H1 (cell line): ENCODE data around the gene RTN3. TPM values are rescaled to one million over a fixed set of nuclear protein-coding genes. Genes with fewer than 3 reads are reported as not detected.

Experiments used
- CTCF ChIA-PET: fragments of 300-600 bp; sonication (Branson Sonifier 250); formaldehyde crosslinking; loops from one replicate; lab custom pipeline; 2021; ENCODE audit not compliant: partially characterized antibody; lab: Charles Lee
- POLR2A ChIA-PET: fragments of 300-600 bp; sonication (Branson Sonifier 250); formaldehyde crosslinking; loops from one replicate; lab custom pipeline; 2021; ENCODE audit warnings: inconsistent platforms; ENCODE audit not compliant: partially characterized antibody; lab: Charles Lee
- DNase-seq, 2 experiments: peaks; one replicate each; pipeline versions ENCODE4 v3.0.0 to v3.0.0-alpha.2; 2010 to 2022; ENCODE audit warnings: low spot score in 2 of 2, low read depth in 1 of 2, mixed read lengths in 1 of 2
- FAIRE-seq: peaks from 2 replicates; lab custom pipeline; 2011; peaks lifted over from hg19 to GRCh38; lab: Jason Lieb, UNC
- H2AFZ ChIP-seq: 2 replicates; pipeline ENCODE4 v1.8.1; 2012; ENCODE audit warnings: low read length, inconsistent platforms
- H2AK5ac ChIP-seq: 2 replicates; pipeline ENCODE4 v1.6.1; 2013; ENCODE audit warnings: low read depth, low read length
- H2BK120ac ChIP-seq: replicated peaks from 2 replicates; pipeline ENCODE3; 2013; ENCODE audit warnings: low read depth, low read length, inconsistent platforms
- H2BK12ac ChIP-seq: 2 replicates; pipeline ENCODE4 v1.6.1; 2013; ENCODE audit warnings: low read depth, low read length
- H2BK15ac ChIP-seq: 2 replicates; pipeline ENCODE4 v1.6.1; 2013; ENCODE audit warnings: low read length
- H2BK20ac ChIP-seq: 2 replicates; pipeline ENCODE4 v1.6.1; 2013; ENCODE audit warnings: low read length
- H2BK5ac ChIP-seq: 2 replicates; pipeline ENCODE4 v1.6.1; 2013; ENCODE audit warnings: low read depth, low read length
- H3K14ac ChIP-seq: 2 replicates; pipeline ENCODE4 v1.6.1; 2013; ENCODE audit warnings: inconsistent platforms; ENCODE audit not compliant: insufficient read length
- H3K18ac ChIP-seq: 2 replicates; pipeline ENCODE4 v1.6.1; 2013; ENCODE audit warnings: low read length; ENCODE audit errors: extremely low read depth
- H3K23ac ChIP-seq: 2 replicates; pipeline ENCODE4 v1.6.1; 2013; ENCODE audit warnings: inconsistent platforms; ENCODE audit not compliant: insufficient read length
- H3K23me2 ChIP-seq: 2 replicates; pipeline ENCODE4 v1.6.1; 2013; ENCODE audit warnings: low read depth, low read length
- H3K27ac ChIP-seq: 2 replicates; pipeline ENCODE4 v1.6.1; 2011; ENCODE audit warnings: low read depth, low read length, inconsistent platforms
- H3K27me3 ChIP-seq, 4 experiments: replicated peaks in 1 of 4; 1 replicate in 1 of 4; 2 replicates in 3 of 4; pipeline versions ENCODE4 v1.6.1 to v1.8.1; 2011 to 2013; ENCODE audit warnings: low read length in 3 of 4, mild to moderate bottlenecking in 3 of 4, inconsistent platforms in 2 of 4, mixed read lengths in 2 of 4, moderate library complexity in 1 of 4; ENCODE audit not compliant: control insufficient read depth in 3 of 4, insufficient read depth in 3 of 4; ENCODE audit errors: extremely low read depth in 1 of 4
- H3K36me3 ChIP-seq, 4 experiments: 2 replicates each; pipeline versions ENCODE4 v1.6.1 to v1.8.1; 2011 to 2013; ENCODE audit warnings: mild to moderate bottlenecking in 4 of 4, low read length in 3 of 4, moderate library complexity in 2 of 4, control low read depth in 1 of 4, inconsistent platforms in 1 of 4; ENCODE audit not compliant: insufficient read depth in 4 of 4, control insufficient read depth in 2 of 4
- H3K4ac ChIP-seq: replicated peaks from 2 replicates; pipeline ENCODE3; 2013; ENCODE audit warnings: low read length, low read depth, mixed read lengths, inconsistent platforms; ENCODE audit not compliant: insufficient read length
- H3K4me1 ChIP-seq, 4 experiments: replicated peaks in 1 of 4; 1 replicate in 1 of 4; 2 replicates in 3 of 4; pipeline versions ENCODE4 v1.6.1 to v1.8.1; 2011 to 2013; ENCODE audit warnings: low read length in 3 of 4, inconsistent platforms in 2 of 4, mixed read lengths in 1 of 4; ENCODE audit not compliant: insufficient read depth in 4 of 4, control insufficient read depth in 3 of 4
- H3K4me2 ChIP-seq, 2 experiments: 2 replicates each; pipeline versions ENCODE4 v1.6.1 to v1.8.1; 2011 to 2013; ENCODE audit warnings: low read depth in 2 of 2, low read length in 2 of 2, control low read depth in 1 of 2, inconsistent platforms in 1 of 2, mild to moderate bottlenecking in 1 of 2; ENCODE audit not compliant: insufficient read depth in 1 of 2
- H3K4me3 ChIP-seq, 4 experiments: fragments of 200-600, 300-600 bp in 1 of 4; sonication (generic), shearing (Covaris generic), sonication (Bioruptor Twin) in 1 of 4; 2 replicates each; pipeline versions ENCODE4 v1.5.1 to v1.8.1; 2011 to 2016; ENCODE audit warnings: low read length in 4 of 4, low read depth in 3 of 4, control low read depth in 2 of 4, inconsistent platforms in 2 of 4, mild to moderate bottlenecking in 2 of 4, mixed read lengths in 1 of 4, moderate library complexity in 1 of 4; ENCODE audit not compliant: insufficient read depth in 2 of 4; ENCODE audit errors: extremely low read depth in 1 of 4
- H3K56ac ChIP-seq: replicated peaks from 2 replicates; pipeline ENCODE3; 2013; ENCODE audit warnings: low read depth, mild to moderate bottlenecking, mixed read lengths, low read length, inconsistent platforms; ENCODE audit not compliant: insufficient read length
- H3K79me1 ChIP-seq: 2 replicates; pipeline ENCODE4 v1.6.1; 2013; ENCODE audit warnings: low read depth, low read length, control low read depth
- H3K79me2 ChIP-seq, 2 experiments: 2 replicates each; pipeline versions ENCODE4 v1.6.1 to v1.8.1; 2012 to 2013; ENCODE audit warnings: low read length in 2 of 2, mild to moderate bottlenecking in 2 of 2, inconsistent platforms in 1 of 2; ENCODE audit not compliant: insufficient read depth in 2 of 2, control insufficient read depth in 1 of 2
- H3K9ac ChIP-seq, 4 experiments: replicated peaks in 1 of 4; 1 replicate in 1 of 4; 2 replicates in 3 of 4; pipeline versions ENCODE4 v1.6.1 to v1.8.1; 2011 to 2013; ENCODE audit warnings: low read depth in 3 of 4, low read length in 3 of 4, control low read depth in 2 of 4, mild to moderate bottlenecking in 2 of 4, moderate library complexity in 2 of 4, inconsistent platforms in 1 of 4; ENCODE audit errors: extremely low read depth in 1 of 4
- H3K9me3 ChIP-seq, 2 experiments: 2 replicates each; pipeline versions ENCODE4 v1.6.1 to v1.8.1; 2012 to 2013; ENCODE audit warnings: mild to moderate bottlenecking in 2 of 2, moderate library complexity in 2 of 2, control low read depth in 1 of 2, inconsistent platforms in 1 of 2, low read depth in 1 of 2, low read length in 1 of 2, mixed read lengths in 1 of 2; ENCODE audit not compliant: insufficient read depth in 2 of 2
- H4K20me1 ChIP-seq, 2 experiments: replicated peaks in 1 of 2; 2 replicates each; pipeline versions ENCODE3 to v1.8.1; 2011 to 2013; ENCODE audit warnings: inconsistent platforms in 2 of 2, low read length in 2 of 2, mild to moderate bottlenecking in 1 of 2; ENCODE audit not compliant: insufficient read depth in 2 of 2, control insufficient read depth in 1 of 2
- H4K5ac ChIP-seq: 2 replicates; pipeline ENCODE4 v1.6.1; 2013; ENCODE audit warnings: low read length, low read depth, mixed read lengths, inconsistent platforms; ENCODE audit not compliant: insufficient read length
- H4K8ac ChIP-seq: 2 replicates; pipeline ENCODE4 v1.8.0; 2013; ENCODE audit warnings: mild to moderate bottlenecking, moderate library complexity, low read length, inconsistent platforms; ENCODE audit not compliant: insufficient read depth; ENCODE audit errors: extremely low read depth
- H4K91ac ChIP-seq: replicated peaks from 2 replicates; pipeline ENCODE3; 2013; ENCODE audit warnings: low read length, mixed read lengths, inconsistent platforms; ENCODE audit not compliant: insufficient read length
- TCF12 ChIP-seq: IDR thresholded peaks from 2 replicates; pipeline ENCODE4 v1.6.1; 2011; ENCODE audit warnings: low read depth, mild to moderate bottlenecking, low read length
- WGBS, 2 experiments: shearing (Covaris generic) in 1 of 2; methylation state at CpG; one replicate each; pipeline versions ENCODE4 v1.1.6 to v1.1.7; 2013 to 2015; ENCODE audit warnings: low lambda C conversion rate in 2 of 2, mixed read lengths in 2 of 2, inconsistent platforms in 1 of 2, low coverage in 1 of 2, missing lambda C conversion rate in 1 of 2; ENCODE audit not compliant: insufficient replicate concordance in 2 of 2, insufficient coverage in 1 of 2, insufficient read length in 1 of 2; ENCODE audit errors: extremely low coverage in 1 of 2, missing lambda C conversion rate in 1 of 2; 5-methylcytosine and 5-hydroxymethylcytosine counted together
- polyA plus RNA-seq, 7 experiments: library from polyadenylated mRNA; depleted of rRNA in 3 of 7; stranded (reverse) in 5 of 7; unstranded in 2 of 7; fragments of >200 nt in 5 of 7; fragments of 200-250 nt in 2 of 7; gene quantifications; 1 replicate in 5 of 7; 2 replicates in 1 of 7; 4 replicates in 1 of 7; pipeline versions ENCODE4 v1.2.1 to v1.2.3, GENCODE V29; 2011 to 2013; ENCODE audit warnings: missing spikeins in 2 of 7, mixed read lengths in 2 of 7
- total RNA-seq: library from RNA; stranded (reverse); fragmentation: NEBNext Ultra II Directional; extraction: Animal tissue kit (Norgen Biotek cat#: 25700); gene quantifications from 2 replicates; pipeline ENCODE4 v1.2.1, GENCODE V29; 2021

The RTN3 gene
- total and polyA plus RNA-seq, 2 of the 8 experiments (the other 6 are each of a cell fraction or from before 2014, with no cell fraction given): 160 to 203 TPM

- no peak overlapping the region for H3K4me3 ChIP-seq
- H4K8ac ChIP-seq: no peak overlapping the region
- H2AK5ac ChIP-seq: no peak overlapping the region
- H3K4me1 ChIP-seq: no peaks in the 10 kb centered on the region
- H3K23ac ChIP-seq: no peak overlapping the region
- H3K79me1 ChIP-seq: no peaks in the 10 kb centered on the region; the same call in 1 of the 2 replicates
- ChIA-PET POLR2A (no interaction called here), CTCF (no interaction called here)
- no peak overlapping the region for H3K4me2 ChIP-seq
- no peaks in the 10 kb centered on the region for H3K23me2 ChIP-seq
- no peak overlapping the region for H3K4ac ChIP-seq
- H2BK120ac ChIP-seq: no peak overlapping the region
- no peak overlapping the region for H4K5ac ChIP-seq
- H3K9me3 ChIP-seq: no peaks in the 10 kb centered on the region
- H3K27me3 ChIP-seq: no peaks in the 10 kb centered on the region
- no peak for FAIRE-seq
- no peak overlapping the region for H2AFZ ChIP-seq
- peaks cover 0 to 11% (median 5%) of the 10 kb centered on the region in 4 experiments; a peak in 4 of 8 replicates for H3K36me3 ChIP-seq
- no peak overlapping the region for H4K91ac ChIP-seq
- no peak overlapping the region for H2BK20ac ChIP-seq
- H3K9ac ChIP-seq: no peak overlapping the region
- no peak overlapping the region for H3K27ac ChIP-seq
- no peak overlapping the region for H3K56ac ChIP-seq
- 98% methylated on average over 2 of the region's 2 CpGs; no CpG with 5 or more reads in 1 of the 2 experiments for WGBS, 2 experiments
- H3K14ac ChIP-seq: no peak overlapping the region
- peaks cover 0 to 72% of the 10 kb centered on the region in 2 experiments; a peak in 2 of 4 replicates for H3K79me2 ChIP-seq
- H3K18ac ChIP-seq: no peak overlapping the region
- H2BK5ac ChIP-seq: no peak overlapping the region
- peaks cover 5 to 16% of the 10 kb centered on the region in 2 experiments for H4K20me1 ChIP-seq
- DNase-seq: no peak
- no peak overlapping the region for H2BK15ac ChIP-seq
- no peak for TF ChIP-seq TCF12
- TF ChIP-seq, all 59 proteins: peak for 0
- H2BK12ac ChIP-seq: no peak overlapping the region
Measured at GRCh38 chr11:63719987-63720386, 38.7 kb downstream of the RTN3 start.
